IMR-90 (cell line): Measurements from ENCODE around the gene DCHS1. TPM values are rescaled to one million over a fixed set of nuclear protein-coding genes. Genes with fewer than 3 reads are reported as not detected.

ENCODE experiments used
- ATAC-seq: fragments of 200-7000 bp; cut with Tn5 transposase; 2 replicates; pipeline ENCODE4 v1.9.1; 2020; ENCODE audit warnings: low read depth, mild to moderate bottlenecking, moderate library complexity
- BruUV-seq: library from RNA; stranded (reverse); fragments of 400-500 nt; replicated peaks from 2 replicates; lab custom pipeline; 2021; lab: Mats Ljungman, UMichigan
- CTCF ChIA-PET: fragments of 300-600 bp; formaldehyde crosslinking; extraction: SDS; loops from one replicate; lab custom pipeline; 2021; ENCODE audit warnings: antibody characterized with exemption; lab: Yijun Ruan, JAX
- POLR2A ChIA-PET: fragments of 300-600 bp; sonication (Branson Sonifier 250); formaldehyde crosslinking; loops from one replicate; lab custom pipeline; 2022; ENCODE audit warnings: antibody characterized with exemption; ENCODE audit not compliant: unreplicated experiment; lab: Charles Lee
- DNase-seq: peaks from one replicate; pipeline ENCODE4 v3.0.0; 2013
- H2AFZ ChIP-seq: replicated peaks from 2 replicates; pipeline ENCODE3; 2013; ENCODE audit warnings: low read length, mild to moderate bottlenecking; ENCODE audit not compliant: poor library complexity
- H2AK5ac ChIP-seq: 2 replicates; pipeline ENCODE4 v1.6.1; 2013; ENCODE audit warnings: low read depth, low read length, inconsistent platforms
- H2AK9ac ChIP-seq: replicated peaks from 2 replicates; pipeline ENCODE3; 2013; ENCODE audit warnings: mild to moderate bottlenecking, low read depth, low read length, moderate library complexity; ENCODE audit not compliant: poor library complexity
- H2BK120ac ChIP-seq: 2 replicates; pipeline ENCODE4 v1.6.1; 2013; ENCODE audit warnings: low read depth, low read length, inconsistent platforms
- H2BK15ac ChIP-seq: 3 replicates; pipeline ENCODE4 v1.6.1; 2013; ENCODE audit warnings: low read depth, low read length, inconsistent platforms
- H2BK20ac ChIP-seq: 2 replicates; pipeline ENCODE4 v1.6.1; 2013; ENCODE audit warnings: low read depth, mild to moderate bottlenecking, inconsistent platforms, low read length, moderate library complexity
- H2BK5ac ChIP-seq: 2 replicates; pipeline ENCODE4 v1.6.1; 2013; ENCODE audit warnings: mild to moderate bottlenecking, low read depth, low read length, inconsistent platforms; ENCODE audit not compliant: poor library complexity, severe bottlenecking
- H3K14ac ChIP-seq: replicated peaks from 2 replicates; pipeline ENCODE4 v1.6.1; 2013; ENCODE audit warnings: low read depth, low read length, inconsistent platforms
- H3K18ac ChIP-seq: 2 replicates; pipeline ENCODE4 v1.6.1; 2013; ENCODE audit warnings: low read depth, low read length, control low read depth
- H3K23ac ChIP-seq: 2 replicates; pipeline ENCODE4 v1.6.1; 2013; ENCODE audit warnings: low read depth, low read length, inconsistent platforms
- H3K27ac ChIP-seq: 2 replicates; pipeline ENCODE4 v1.5.1; 2013; ENCODE audit warnings: mild to moderate bottlenecking, control low read depth, low read length; ENCODE audit not compliant: insufficient read depth
- H3K27me3 ChIP-seq: 2 replicates; pipeline ENCODE4 v1.6.1; 2013; ENCODE audit warnings: low read length; ENCODE audit not compliant: control insufficient read depth, insufficient read depth
- H3K36me3 ChIP-seq: 2 replicates; pipeline ENCODE4 v1.6.1; 2013; ENCODE audit warnings: low read length, mixed read lengths; ENCODE audit not compliant: control insufficient read depth, insufficient read depth
- H3K4ac ChIP-seq: 2 replicates; pipeline ENCODE4 v1.6.1; 2013; ENCODE audit warnings: low read depth, low read length, inconsistent platforms
- H3K4me1 ChIP-seq: 2 replicates; pipeline ENCODE4 v1.6.1; 2013; ENCODE audit warnings: low read length, mixed read lengths; ENCODE audit not compliant: control insufficient read depth, insufficient read depth
- H3K4me2 ChIP-seq: 2 replicates; pipeline ENCODE4 v1.6.1; 2013; ENCODE audit warnings: low read depth, mild to moderate bottlenecking, control low read depth, low read length, moderate library complexity
- H3K4me3 ChIP-seq: 2 replicates; pipeline ENCODE4 v1.5.1; 2013; ENCODE audit warnings: low read depth, mild to moderate bottlenecking, control low read depth, low read length, moderate library complexity; ENCODE audit not compliant: insufficient read depth
- H3K56ac ChIP-seq: 2 replicates; pipeline ENCODE4 v1.6.1; 2013; ENCODE audit warnings: low read length, inconsistent platforms; ENCODE audit not compliant: insufficient read depth; ENCODE audit errors: extremely low read depth
- H3K79me1 ChIP-seq, 2 experiments: 2 replicates each; pipeline ENCODE4 v1.6.1; 2013; ENCODE audit warnings: low read length in 2 of 2, inconsistent platforms in 1 of 2, low read depth in 1 of 2
- H3K9ac ChIP-seq: 2 replicates; pipeline ENCODE4 v1.6.1; 2013; ENCODE audit warnings: low read depth, low read length, control low read depth
- H3K9me1 ChIP-seq: 2 replicates; pipeline ENCODE4 v1.6.1; 2013; ENCODE audit warnings: low read length, inconsistent platforms; ENCODE audit not compliant: insufficient read depth
- H3K9me3 ChIP-seq: 2 replicates; pipeline ENCODE4 v1.6.1; 2013; ENCODE audit warnings: low read length; ENCODE audit not compliant: control insufficient read depth, insufficient read depth
- H4K20me1 ChIP-seq: 2 replicates; pipeline ENCODE4 v1.6.1; 2013; ENCODE audit warnings: low read length, inconsistent platforms; ENCODE audit not compliant: insufficient read depth
- H4K5ac ChIP-seq: 2 replicates; pipeline ENCODE4 v1.6.1; 2013; ENCODE audit warnings: mild to moderate bottlenecking, low read depth, low read length, control low read depth
- H4K8ac ChIP-seq, 2 experiments: 2 replicates each; pipeline ENCODE4 v1.6.1; 2013; ENCODE audit warnings: low read depth in 2 of 2, low read length in 2 of 2, control low read depth in 1 of 2, inconsistent platforms in 1 of 2
- H4K91ac ChIP-seq: 2 replicates; pipeline ENCODE4 v1.6.1; 2013; ENCODE audit warnings: low read depth, low read length, inconsistent platforms; ENCODE audit not compliant: insufficient read depth
- BHLHE40 ChIP-seq: fragments of 150-350 bp; IDR thresholded peaks from 2 replicates; pipeline ENCODE4 v1.6.1; 2016; ENCODE audit warnings: mild to moderate bottlenecking, low read depth, low read length
- FOS ChIP-seq: fragments of 150-350 bp; IDR thresholded peaks from 2 replicates; pipeline ENCODE4 v1.6.1; 2016; ENCODE audit warnings: low read depth, low read length
- MAFK ChIP-seq: IDR thresholded peaks from 2 replicates; pipeline ENCODE4 v1.6.1; 2012; ENCODE audit warnings: low read depth, low read length, improper control_type of control experiment
- MAZ ChIP-seq: IDR thresholded peaks from 2 replicates; pipeline ENCODE4 v1.6.1; 2012; ENCODE audit warnings: low read depth, mild to moderate bottlenecking, low read length, improper control_type of control experiment, moderate library complexity, borderline replicate concordance
- RAD21 ChIP-seq: IDR thresholded peaks from 2 replicates; pipeline ENCODE4 v1.6.1; 2012; ENCODE audit warnings: low read length, improper control_type of control experiment
- WGBS, 2 experiments: methylation state at CpG; one replicate each; pipeline versions ENCODE4 v1.1.5 to v1.1.7; 2013; ENCODE audit warnings: missing lambda C conversion rate in 2 of 2; ENCODE audit not compliant: insufficient read length in 1 of 2; ENCODE audit errors: extremely low coverage in 2 of 2; 5-methylcytosine and 5-hydroxymethylcytosine counted together
- dilution Hi-C: fragments of 300-500 bp; cut with HindIII; formaldehyde crosslinking; loops from one replicate; pipeline ENCODE4 v1.14.3; 2018; ENCODE audit warnings: low sequenced_read_pairs; ENCODE audit not compliant: unreplicated experiment
- in situ Hi-C: fragments of 300-500 bp; cut with MboI; formaldehyde crosslinking; loops from 3 replicates; pipeline ENCODE4 v1.14.3; 2019; ENCODE audit warnings: low sequenced_read_pairs, inconsistent platforms, mixed read lengths
- intact Hi-C: fragments of 100-400 bp; cut with micrococcal nuclease; formaldehyde crosslinking; loops from 2 replicates; pipeline ENCODE4 v1.10.0; 2022
- polyA plus RNA-seq, 3 experiments: library from polyadenylated mRNA; depleted of rRNA; stranded (reverse); fragments of >200 nt; gene quantifications; 2 replicates each; pipeline ENCODE4 v1.2.3, GENCODE V29; 2012; ENCODE audit warnings: low replicate concordance in 1 of 3
- total RNA-seq: library from RNA; depleted of rRNA; stranded (reverse); fragments of >200 nt; gene quantifications from 2 replicates; pipeline ENCODE4 v1.2.3, GENCODE V29; 2012
- TF ChIP-seq, protein P1 (sequence below): conservative IDR thresholded peaks from 2 replicates; pipeline ENCODE4 v1.5.1; 2012; ENCODE audit warnings: mild to moderate bottlenecking, low read depth, low read length, improper control_type of control experiment

The DCHS1 gene
- total and polyA plus RNA-seq, 2 of the 4 experiments (the other 2 are of a cell fraction): 1.4 to 3.3 TPM

DNA sequence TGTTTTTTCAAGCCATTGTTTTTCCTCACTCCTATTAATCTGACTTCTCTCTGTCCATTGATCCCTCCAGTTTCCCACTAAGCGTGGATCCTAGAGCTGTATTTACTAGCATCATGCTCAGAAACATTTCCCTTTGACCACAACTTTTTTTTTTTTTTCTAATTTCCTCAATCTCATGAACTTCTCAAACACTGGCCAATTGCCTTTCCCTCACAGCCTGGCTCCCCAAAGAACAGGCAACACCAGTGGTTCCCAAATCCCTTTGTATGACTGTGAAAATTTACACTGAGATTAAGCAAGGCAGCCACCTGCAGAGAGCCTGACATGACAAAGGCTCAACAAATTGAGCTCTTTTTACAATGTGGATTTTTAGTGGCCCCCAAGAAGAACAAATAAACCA, 35.0 kb downstream of the DCHS1 start:
- Histone ChIP-seq H2BK120ac (no peak overlapping the region), H3K9ac (no peak overlapping the region), H3K36me3 (peaks cover 30% of the 10 kb centered on the region), H2BK5ac (no peak overlapping the region), H3K4me3 (no peak overlapping the region), H4K5ac (no peak overlapping the region), H3K79me1 (peaks cover 9 to 33% of the 10 kb centered on the region in 2 experiments), H3K4ac (no peak overlapping the region), H2BK20ac (no peak overlapping the region), H4K91ac (no peak overlapping the region), H3K14ac (no peak overlapping the region), H2AK9ac (no peak overlapping the region), H3K18ac (no peak overlapping the region), H3K23ac (no peak overlapping the region), H2AFZ (no peak overlapping the region), H3K9me1 (peaks cover 15% of the 10 kb centered on the region), H4K20me1 (peaks cover 9% of the 10 kb centered on the region; the same call in 1 of the 2 replicates), H2BK15ac (no peak overlapping the region), H3K4me1 (peaks cover 7% of the 10 kb centered on the region), H4K8ac (no peak overlapping the region), H3K4me2 (no peak overlapping the region), H3K56ac (no peak overlapping the region), H3K27ac (no peak overlapping the region), H3K9me3 (no peaks in the 10 kb centered on the region), H2AK5ac (no peak overlapping the region), H3K27me3 (no peaks in the 10 kb centered on the region)
- no peak for TF ChIP-seq RAD21
- TF ChIP-seq MAFK: no peak
- no peak for TF ChIP-seq BHLHE40
- TF ChIP-seq, protein P1, sequence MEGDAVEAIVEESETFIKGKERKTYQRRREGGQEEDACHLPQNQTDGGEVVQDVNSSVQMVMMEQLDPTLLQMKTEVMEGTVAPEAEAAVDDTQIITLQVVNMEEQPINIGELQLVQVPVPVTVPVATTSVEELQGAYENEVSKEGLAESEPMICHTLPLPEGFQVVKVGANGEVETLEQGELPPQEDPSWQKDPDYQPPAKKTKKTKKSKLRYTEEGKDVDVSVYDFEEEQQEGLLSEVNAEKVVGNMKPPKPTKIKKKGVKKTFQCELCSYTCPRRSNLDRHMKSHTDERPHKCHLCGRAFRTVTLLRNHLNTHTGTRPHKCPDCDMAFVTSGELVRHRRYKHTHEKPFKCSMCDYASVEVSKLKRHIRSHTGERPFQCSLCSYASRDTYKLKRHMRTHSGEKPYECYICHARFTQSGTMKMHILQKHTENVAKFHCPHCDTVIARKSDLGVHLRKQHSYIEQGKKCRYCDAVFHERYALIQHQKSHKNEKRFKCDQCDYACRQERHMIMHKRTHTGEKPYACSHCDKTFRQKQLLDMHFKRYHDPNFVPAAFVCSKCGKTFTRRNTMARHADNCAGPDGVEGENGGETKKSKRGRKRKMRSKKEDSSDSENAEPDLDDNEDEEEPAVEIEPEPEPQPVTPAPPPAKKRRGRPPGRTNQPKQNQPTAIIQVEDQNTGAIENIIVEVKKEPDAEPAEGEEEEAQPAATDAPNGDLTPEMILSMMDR: no peak
- no peak for TF ChIP-seq FOS
- TF ChIP-seq MAZ: no peak
- CTCF ChIA-PET: interaction anchor here (0.7 to 0.8 kb wide), 2 partner anchors 11 to 15 kb away, joined by 3 read pairs; no protein-coding TSS in a partner anchor
- intact Hi-C loops (no loop called here), in situ Hi-C loops (no loop called here), dilution Hi-C loops (no loop called here)
- no TSS peak for BruUV-seq
- ATAC-seq (no peak), DNase-seq (no peak)
- 88% methylated on average over 1 of the region's 1 CpG; no CpG with 5 or more reads in 1 of the 2 experiments for WGBS, 2 experiments
- POLR2A ChIA-PET: interaction anchor here (1.0 kb wide), 1 partner anchor 9 kb away, joined by 4 read pairs; the partner anchor contains the start of gene TAF10
